SK-N-SH (cell line): ENCODE data around the gene PLSCR3. TPM values are rescaled to one million over a fixed set of nuclear protein-coding genes. Genes with fewer than 3 reads are reported as not detected.

Experiments
- CTCF ChIA-PET: fragments of 300-600, 350-600 bp; formaldehyde crosslinking; extraction: SDS; loops from one replicate; lab custom pipeline; 2021; lab: Yijun Ruan, JAX
- POLR2A ChIA-PET: fragments of 350-600 bp; sonication (Branson Sonifier 250); formaldehyde crosslinking; extraction: SDS; loops from one replicate; lab custom pipeline; 2020; ENCODE audit warnings: antibody characterized with exemption, inconsistent platforms; lab: Yijun Ruan, JAX
- DNase-seq: peaks from one replicate; pipeline ENCODE4 v3.0.0; 2012
- H2AFZ ChIP-seq: fragments of 200-600 bp; sonication (generic); 2 replicates; pipeline ENCODE4 v1.8.1; 2016; ENCODE audit warnings: antibody characterized with exemption, mild to moderate bottlenecking, low read depth
- H3F3A ChIP-seq: fragments of 200-600 bp; sonication (generic); replicated peaks from 2 replicates; pipeline ENCODE3; 2016; ENCODE audit warnings: antibody characterized with exemption, mild to moderate bottlenecking; ENCODE audit not compliant: insufficient read depth
- H3K27ac ChIP-seq, 2 experiments: fragments of 200-500 bp in 1 of 2; fragments of 200-600 bp in 1 of 2; sonication (Bioruptor generic) in 1 of 2; sonication (generic), shearing (Covaris generic) in 1 of 2; 2 replicates each; pipeline versions ENCODE4 v1.5.1 to v1.6.1; 2014 to 2016; ENCODE audit warnings: low read depth in 2 of 2, inconsistent platforms in 1 of 2, low read length in 1 of 2, mild to moderate bottlenecking in 1 of 2, mixed read lengths in 1 of 2
- H3K27me3 ChIP-seq: fragments of 200-600 bp; sonication (generic), shearing (Covaris generic); 2 replicates; pipeline ENCODE4 v1.6.1; 2016; ENCODE audit warnings: mixed run types; ENCODE audit not compliant: insufficient read depth
- H3K36me3 ChIP-seq, 2 experiments: fragments of 200-500 bp in 1 of 2; fragments of 200-600 bp in 1 of 2; sonication (Bioruptor generic) in 1 of 2; sonication (generic) in 1 of 2; replicated peaks in 1 of 2; 2 replicates each; pipeline versions ENCODE3 to v1.5.1; 2014 to 2016; ENCODE audit warnings: low read length in 1 of 2, mild to moderate bottlenecking in 1 of 2; ENCODE audit not compliant: insufficient read depth in 2 of 2, control insufficient read depth in 1 of 2
- H3K4me1 ChIP-seq, 2 experiments: fragments of 200-500 bp in 1 of 2; fragments of 200-600 bp in 1 of 2; sonication (Bioruptor generic) in 1 of 2; sonication (generic), shearing (Covaris generic) in 1 of 2; 2 replicates each; pipeline versions ENCODE4 v1.5.1 to v1.6.1; 2014 to 2016; ENCODE audit warnings: low read depth in 1 of 2, low read length in 1 of 2, mixed run types in 1 of 2; ENCODE audit not compliant: insufficient read depth in 2 of 2, control insufficient read depth in 1 of 2
- H3K4me2 ChIP-seq: fragments of 200-600 bp; sonication (generic), shearing (Covaris generic); 2 replicates; pipeline ENCODE4 v1.6.1; 2017; ENCODE audit warnings: mixed run types
- H3K4me3 ChIP-seq, 2 experiments: fragments of 200-500 bp in 1 of 2; fragments of 200-600 bp in 1 of 2; sonication (Bioruptor generic) in 1 of 2; sonication (generic), shearing (Covaris generic) in 1 of 2; 2 replicates each; pipeline versions ENCODE4 v1.5.1 to v1.8.1; 2014 to 2016; ENCODE audit warnings: low read depth in 2 of 2, inconsistent platforms in 1 of 2, low read length in 1 of 2, mild to moderate bottlenecking in 1 of 2, mixed read lengths in 1 of 2, moderate library complexity in 1 of 2
- H3K79me2 ChIP-seq: fragments of 200-600 bp; sonication (generic); 2 replicates; pipeline ENCODE4 v1.8.1; 2017; ENCODE audit warnings: mild to moderate bottlenecking; ENCODE audit not compliant: insufficient read depth
- H3K9ac ChIP-seq: fragments of 200-600 bp; sonication (generic); 2 replicates; pipeline ENCODE4 v1.6.1; 2017; ENCODE audit warnings: mixed run types
- H3K9me2 ChIP-seq: fragments of 200-600 bp; sonication (generic); 2 replicates; pipeline ENCODE4 v1.6.1; 2017; ENCODE audit warnings: mixed run types
- H3K9me3 ChIP-seq: fragments of 200-600 bp; sonication (generic); 2 replicates; pipeline ENCODE4 v1.6.1; 2017; ENCODE audit warnings: mixed run types, mild to moderate bottlenecking, moderate library complexity
- H4K20me1 ChIP-seq: fragments of 200-600 bp; sonication (generic); 2 replicates; pipeline ENCODE4 v1.6.1; 2017; ENCODE audit warnings: mild to moderate bottlenecking, mixed run types; ENCODE audit not compliant: insufficient read depth
- CTCF ChIP-seq: fragments of 200-600 bp; sonication (generic); IDR thresholded peaks from 2 replicates; pipeline ENCODE4 v1.6.1; 2017; ENCODE audit warnings: antibody characterized with exemption, mild to moderate bottlenecking, moderate library complexity
- EP300 ChIP-seq, 2 experiments: IDR thresholded peaks; 2 replicates each; pipeline versions ENCODE4 v1.4.0 to v1.6.1; 2012; ENCODE audit warnings: borderline replicate concordance in 1 of 2, low read depth in 1 of 2, low read length in 1 of 2
- FOSL2 ChIP-seq: IDR thresholded peaks from 2 replicates; pipeline ENCODE4 v1.4.0; 2012; ENCODE audit warnings: low read depth, mild to moderate bottlenecking, moderate library complexity, borderline replicate concordance
- FOXJ3 ChIP-seq: sonication (generic); formaldehyde crosslinking; IDR thresholded peaks from 2 replicates; pipeline ENCODE4 v1.5.1; 2020; ENCODE audit warnings: mild to moderate bottlenecking, missing genetic modification reagents
- FOXM1 ChIP-seq: IDR thresholded peaks from 2 replicates; pipeline ENCODE4 v1.4.0; 2012; ENCODE audit warnings: low read depth, mild to moderate bottlenecking
- IRF3 ChIP-seq: fragments of 150-350 bp; IDR thresholded peaks from 2 replicates; pipeline ENCODE4 v1.6.1; 2016; ENCODE audit warnings: mild to moderate bottlenecking, low read depth, low read length
- JUND ChIP-seq: IDR thresholded peaks from 2 replicates; pipeline ENCODE4 v1.4.0; 2012
- MAX ChIP-seq: IDR thresholded peaks from 2 replicates; pipeline ENCODE4 v1.4.0; 2012; ENCODE audit warnings: low read depth
- MXI1 ChIP-seq: IDR thresholded peaks from 2 replicates; pipeline ENCODE4 v1.6.1; 2012; ENCODE audit warnings: mild to moderate bottlenecking, low read depth, low read length, improper control_type of control experiment
- NRF1 ChIP-seq: IDR thresholded peaks from 2 replicates; pipeline ENCODE4 v1.6.1; 2012; ENCODE audit warnings: low read depth, mild to moderate bottlenecking, low read length
- POLR2AphosphoS5 ChIP-seq: IDR thresholded peaks from 2 replicates; pipeline ENCODE4 v1.6.1; 2012; ENCODE audit warnings: low read depth, low read length
- RAD21 ChIP-seq: IDR thresholded peaks from 2 replicates; pipeline ENCODE4 v1.6.1; 2012; ENCODE audit warnings: mild to moderate bottlenecking, low read length
- RCOR1 ChIP-seq: fragments of 150-350 bp; IDR thresholded peaks from 2 replicates; pipeline ENCODE4 v1.6.1; 2017; ENCODE audit warnings: antibody characterized with exemption, low read length
- REST ChIP-seq: IDR thresholded peaks from 2 replicates; pipeline ENCODE4 v1.6.1; 2012; ENCODE audit warnings: mild to moderate bottlenecking, low read depth, low read length, moderate library complexity
- RXRA ChIP-seq: IDR thresholded peaks from 2 replicates; pipeline ENCODE4 v1.4.0; 2012; ENCODE audit warnings: low read depth, mild to moderate bottlenecking, borderline replicate concordance
- SIN3A ChIP-seq: IDR thresholded peaks from 2 replicates; pipeline ENCODE4 v1.6.1; 2012; ENCODE audit warnings: low read depth, mild to moderate bottlenecking, low read length, moderate library complexity, borderline replicate concordance
- TCF12 ChIP-seq: IDR thresholded peaks from 2 replicates; pipeline ENCODE4 v1.4.0; 2012
- YY1 ChIP-seq: IDR thresholded peaks from 2 replicates; pipeline ENCODE4 v1.4.0; 2012; ENCODE audit warnings: low read depth, mild to moderate bottlenecking
- ZBTB33 ChIP-seq: IDR thresholded peaks from 2 replicates; pipeline ENCODE4 v1.4.0; 2012; ENCODE audit warnings: low read depth, borderline replicate concordance
- WGBS: methylation state at CpG from one replicate; pipeline ENCODE4 v1.1.6; 2017; ENCODE audit warnings: low lambda C conversion rate; 5-methylcytosine and 5-hydroxymethylcytosine counted together
- polyA plus RNA-seq, 3 experiments: library from polyadenylated mRNA; depleted of rRNA; stranded (reverse); fragments of >200 nt; gene quantifications; 2 replicates each; pipeline ENCODE4 v1.2.3, GENCODE V29; 2012

The PLSCR3 gene
- polyA plus RNA-seq, 1 of the 3 experiments (the other 2 are of a cell fraction), result 95.0 TPM

- no peak for TF ChIP-seq YY1
Measured at GRCh38 chr17:7425316-7425715, 31.0 kb upstream of the PLSCR3 start, which contains the start of gene SPEM2 (continued).

- Histone ChIP-seq H3K4me1 (no peaks in the 10 kb centered on the region; a peak in 1 of 4 replicates), H3K4me2 (no peak overlapping the region), H3K36me3 (no peaks in the 10 kb centered on the region), H3K9ac (no peak overlapping the region), H3K4me3 (no peak overlapping the region), H3K79me2 (no peaks in the 10 kb centered on the region), H3K27ac (no peak overlapping the region), H3K27me3 (no peaks in the 10 kb centered on the region), H3K9me3 (no peaks in the 10 kb centered on the region), H2AFZ (no peak overlapping the region), H4K20me1 (no peaks in the 10 kb centered on the region), H3K9me2 (no peaks in the 10 kb centered on the region), H3F3A (no peaks in the 10 kb centered on the region)
- no peak for DNase-seq
- WGBS, result 68% methylated on average over 4 of the region's 4 CpGs
- POLR2A ChIA-PET, result no interaction called here
- CTCF ChIA-PET, result no interaction called here
- TF ChIP-seq FOXJ3 (CRISPR knock-in tag), result no peak
- TF ChIP-seq TCF12, result no peak
- TF ChIP-seq YY1, result no peak
- TF ChIP-seq REST, result no peak
- no peak for TF ChIP-seq RAD21
- no peak for TF ChIP-seq SIN3A
- no peak for TF ChIP-seq RCOR1
- TF ChIP-seq RXRA, result no peak
- no peak for TF ChIP-seq POLR2AphosphoS5
- no peak for TF ChIP-seq IRF3
- TF ChIP-seq ZBTB33, result no peak
- TF ChIP-seq JUND, result no peak
- TF ChIP-seq FOXM1, result no peak
- TF ChIP-seq CTCF, result no peak
- no peak for TF ChIP-seq FOSL2
- TF ChIP-seq NRF1, result no peak
- TF ChIP-seq MAX, result no peak
- TF ChIP-seq MXI1, result no peak
- no peak for TF ChIP-seq EP300 (IDR thresholded peaks at IDR 0.05; ENCODE audit: borderline replicate concordance in 1 of 2, low read depth in 1 of 2, low read length in 1 of 2)
Measured at GRCh38 chr17:7423679-7424078, 29.4 kb upstream of the PLSCR3 start.
